KMS-11 (cell line): Measurements from ENCODE around the gene GRK5.

ENCODE experiments used
- H2AFZ ChIP-seq: fragments of 200-600 bp; sonication (generic); 2 replicates; pipeline ENCODE4 v1.6.1; 2016; ENCODE audit warnings: antibody characterized with exemption, mixed run types, low read depth
- H3K27ac ChIP-seq: fragments of 200-600 bp; sonication (generic); 2 replicates; pipeline ENCODE4 v1.6.1; 2016; ENCODE audit warnings: mild to moderate bottlenecking, mixed run types
- H3K27me3 ChIP-seq: fragments of 200-600 bp; sonication (generic); 2 replicates; pipeline ENCODE4 v1.6.1; 2017; ENCODE audit warnings: mild to moderate bottlenecking, low read depth, mixed run types, moderate library complexity; ENCODE audit not compliant: insufficient read depth
- H3K36me3 ChIP-seq: fragments of 200-600 bp; sonication (generic); 2 replicates; pipeline ENCODE4 v1.6.1; 2017; ENCODE audit warnings: mild to moderate bottlenecking, mixed run types; ENCODE audit not compliant: insufficient read depth
- H3K4me1 ChIP-seq: fragments of 200-600 bp; sonication (generic); 2 replicates; pipeline ENCODE4 v1.6.1; 2016; ENCODE audit warnings: mild to moderate bottlenecking, low read depth, mixed run types; ENCODE audit not compliant: poor library complexity, severe bottlenecking
- H3K4me2 ChIP-seq: fragments of 200-600 bp; sonication (generic); 2 replicates; pipeline ENCODE4 v1.7.0; 2016; ENCODE audit warnings: mild to moderate bottlenecking, mixed run types
- H3K4me3 ChIP-seq: fragments of 200-600 bp; sonication (generic); IDR thresholded peaks from 2 replicates; pipeline ENCODE4 v1.6.1; 2017; ENCODE audit warnings: low read depth, low read length, mixed read lengths; ENCODE audit not compliant: insufficient read depth
- H3K79me2 ChIP-seq: fragments of 200-600 bp; sonication (generic); 2 replicates; pipeline ENCODE4 v1.6.1; 2016; ENCODE audit warnings: low read depth, mixed run types; ENCODE audit not compliant: insufficient read depth
- H3K9ac ChIP-seq: fragments of 200-600 bp; sonication (generic); 2 replicates; pipeline ENCODE4 v1.6.1; 2016; ENCODE audit warnings: mild to moderate bottlenecking, mixed run types
- H4K20me1 ChIP-seq: fragments of 200-600 bp; sonication (generic); 2 replicates; pipeline ENCODE4 v1.6.1; 2016; ENCODE audit warnings: mild to moderate bottlenecking, mixed run types; ENCODE audit not compliant: insufficient read depth
- CTCF ChIP-seq: fragments of 200-600 bp; sonication (generic); conservative IDR thresholded peaks from 2 replicates; pipeline ENCODE4 v1.6.1; 2017; ENCODE audit warnings: low read depth, mild to moderate bottlenecking, antibody characterized with exemption, low read length, moderate library complexity, mixed read lengths

Gene GRK5

DNA sequence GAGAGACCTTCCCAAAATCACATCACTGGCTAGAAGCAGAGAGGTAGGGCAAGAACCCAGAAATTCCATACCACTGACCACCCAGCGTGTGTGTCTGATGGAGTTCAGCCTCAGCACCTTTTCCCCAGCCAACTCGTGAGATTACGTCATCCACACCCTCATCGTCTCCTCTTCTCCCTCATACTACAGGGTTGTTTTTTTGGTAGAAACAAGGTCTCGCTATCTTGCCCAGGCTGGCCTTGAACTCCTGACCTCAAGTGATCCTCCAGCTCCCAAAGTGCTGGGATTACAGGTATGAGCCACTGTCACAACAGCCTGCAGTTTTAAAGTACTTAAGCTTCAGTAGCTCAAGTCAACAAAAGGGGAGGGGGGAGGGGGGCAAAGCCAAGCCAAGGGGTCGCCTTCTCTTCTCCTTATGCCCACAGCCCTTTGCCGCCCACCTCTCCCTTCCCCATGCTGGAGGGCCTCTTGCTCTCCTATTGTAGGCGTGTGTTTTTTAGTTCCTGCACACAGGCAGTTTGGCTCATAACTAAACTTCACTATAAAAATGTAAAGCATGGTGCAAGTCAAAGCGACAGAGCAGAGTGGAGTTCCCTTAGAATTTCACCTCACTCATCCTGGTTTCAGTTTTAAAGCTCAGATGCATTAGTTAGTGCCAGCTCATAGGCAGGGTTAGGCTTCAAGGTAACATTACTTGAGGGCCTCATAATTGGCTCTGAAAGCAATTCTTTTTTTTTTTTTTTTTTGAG, 23.5 kb upstream of the GRK5 start:
- no peaks in the 10 kb centered on the region for H3K36me3 ChIP-seq
- no peaks in the 10 kb centered on the region for H3K27me3 ChIP-seq
- peaks cover 19% of the 10 kb centered on the region for H3K4me1 ChIP-seq
- no peak overlapping the region for H3K27ac ChIP-seq
- no peak overlapping the region for H3K4me2 ChIP-seq
- no peaks in the 10 kb centered on the region for H4K20me1 ChIP-seq
- no peaks in the 10 kb centered on the region for H3K79me2 ChIP-seq
- TF ChIP-seq CTCF: no peak
- H3K4me3 ChIP-seq: no peak overlapping the region
- no peak overlapping the region for H2AFZ ChIP-seq
- no peak overlapping the region for H3K9ac ChIP-seq

GRCh38 chr10:119189811-119190282, 17.5 kb upstream of the GRK5 start:
- H3K4me3 ChIP-seq: no peak overlapping the region
- TF ChIP-seq CTCF: no peak
- no peaks in the 10 kb centered on the region for H3K27me3 ChIP-seq
- H4K20me1 ChIP-seq: no peaks in the 10 kb centered on the region
- H3K36me3 ChIP-seq: no peaks in the 10 kb centered on the region
- H3K4me2 ChIP-seq: peak overlapping the region; percentile 68
- peak overlapping the region; percentile 13; the same call in 1 of the 2 replicates for H3K27ac ChIP-seq
- no peak overlapping the region for H3K9ac ChIP-seq
- H3K4me1 ChIP-seq: peaks cover 47% of the 10 kb centered on the region
- H2AFZ ChIP-seq: no peak overlapping the region
- no peaks in the 10 kb centered on the region for H3K79me2 ChIP-seq

DNA sequence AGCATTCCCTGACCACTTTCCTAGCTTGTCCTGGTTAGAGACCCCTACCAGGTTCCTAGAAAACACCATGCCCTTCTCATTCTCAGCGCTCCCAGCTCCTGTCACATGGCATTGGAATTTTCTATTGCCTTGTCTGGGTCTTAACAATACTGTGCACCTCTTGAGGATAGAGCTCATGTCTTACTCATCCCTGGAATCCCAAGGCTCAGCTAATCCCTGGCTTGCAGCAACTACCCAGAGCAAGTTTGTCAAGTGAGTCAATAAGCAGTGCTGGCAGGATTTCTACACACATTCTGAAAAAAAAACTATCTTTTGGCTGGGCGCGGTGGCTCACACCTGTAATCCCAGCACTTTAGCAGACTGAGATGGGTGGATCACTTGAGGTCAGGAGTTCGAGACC, 17.0 kb upstream of the GRK5 start:
- H3K4me3 ChIP-seq: no peak overlapping the region
- no peaks in the 10 kb centered on the region for H4K20me1 ChIP-seq
- H3K27me3 ChIP-seq: no peaks in the 10 kb centered on the region
- no peak for TF ChIP-seq CTCF
- peak overlapping the region; percentile 13; the same call in 1 of the 2 replicates for H3K27ac ChIP-seq
- H3K9ac ChIP-seq: no peak overlapping the region
- H3K36me3 ChIP-seq: no peaks in the 10 kb centered on the region
- H2AFZ ChIP-seq: no peak overlapping the region
- peak overlapping the region; percentile 68 for H3K4me2 ChIP-seq
- H3K4me1 ChIP-seq: peaks cover 45% of the 10 kb centered on the region
- H3K79me2 ChIP-seq: no peaks in the 10 kb centered on the region

GRCh38 chr10:119190954-119191785, 16.2 kb upstream of the GRK5 start:
- H3K4me3 ChIP-seq: no peak overlapping the region
- peaks cover 40% of the 10 kb centered on the region for H3K4me1 ChIP-seq
- peak overlapping the region; percentile 2; the same call in 1 of the 2 replicates for H3K4me2 ChIP-seq
- no peaks in the 10 kb centered on the region for H3K36me3 ChIP-seq
- no peaks in the 10 kb centered on the region for H3K27me3 ChIP-seq
- TF ChIP-seq CTCF: no peak
- no peak overlapping the region for H2AFZ ChIP-seq
- H3K79me2 ChIP-seq: no peaks in the 10 kb centered on the region
- no peak overlapping the region for H3K27ac ChIP-seq
- H3K9ac ChIP-seq: no peak overlapping the region
- H4K20me1 ChIP-seq: no peaks in the 10 kb centered on the region
